Gastroesophageal sphincter (tissue), 4 donors: ENCODE measurements around the gene DNLZ. TPM values are rescaled to one million over a fixed set of nuclear protein-coding genes. Genes with fewer than 3 reads are reported as not detected.
A peak's percentile ranks its signal among the peaks of the same experiment; 100 is the strongest.

Experiments used
- ATAC-seq: fragments of 150-250 bp; one replicate; pipeline ENCODE4 v1.9.1; 2016; ENCODE audit warnings: mild to moderate bottlenecking, moderate library complexity
- H3K27ac ChIP-seq, 4 donors: fragments of 200-600 bp; sonication (generic) in 3 of 4; 1 replicate in 3 of 4; 2 replicates in 1 of 4; pipeline ENCODE4 v1.5.1; 2016 to 2019
- H3K27me3 ChIP-seq: fragments of 200-600 bp; sonication (generic); one replicate; pipeline ENCODE4 v1.5.1; 2019
- H3K36me3 ChIP-seq, 2 donors: fragments of 200-600 bp; sonication (generic); one replicate each; pipeline ENCODE4 v1.5.1; 2019; ENCODE audit warnings: control low read depth in 1 of 2
- H3K4me1 ChIP-seq, 3 donors: fragments of 200-600 bp; sonication (generic); 1 replicate in 2 of 3; 2 replicates in 1 of 3; pipeline ENCODE4 v1.5.1; 2016 to 2019; ENCODE audit warnings: control low read depth in 2 of 3
- H3K4me3 ChIP-seq, 2 donors: fragments of 200-600 bp; sonication (generic); one replicate each; pipeline ENCODE4 v1.5.1; 2019; ENCODE audit warnings: mild to moderate bottlenecking in 1 of 2, moderate library complexity in 1 of 2
- H3K9me3 ChIP-seq, 3 donors: fragments of 200-600 bp; sonication (generic); one replicate each; pipeline ENCODE4 v1.5.1; 2017 to 2019; ENCODE audit warnings: control low read depth in 2 of 3
- EP300 ChIP-seq: sonication (generic); formaldehyde crosslinking; IDR thresholded peaks from one replicate; pipeline ENCODE4 v1.6.1; 2017; ENCODE audit warnings: antibody characterized with exemption, mild to moderate bottlenecking
- POLR2A ChIP-seq, 2 donors: fragments of 450-650 bp; IDR thresholded peaks; one replicate each; pipeline ENCODE4 v1.6.1; 2017; ENCODE audit warnings: antibody characterized with exemption in 2 of 2, mild to moderate bottlenecking in 2 of 2, moderate library complexity in 1 of 2
- POLR2AphosphoS5 ChIP-seq: sonication (generic); formaldehyde crosslinking; IDR thresholded peaks from one replicate; pipeline ENCODE4 v1.6.1; 2017; ENCODE audit warnings: antibody characterized with exemption
- WGBS, 2 donors: methylation state at CpG; one replicate each; pipeline ENCODE4 v1.1.5; 2018; ENCODE audit warnings: low coverage in 1 of 2; 5-methylcytosine and 5-hydroxymethylcytosine counted together
- total RNA-seq, 4 donors: library from RNA; depleted of rRNA; stranded (reverse); fragments of >200 nt; gene quantifications; one replicate each; pipeline ENCODE4 v1.1.0, GENCODE V29; 2016
- TF ChIP-seq, protein P1 (sequence below), 4 experiments: fragments of 200-600 bp in 2 of 4; fragments of 450-650 bp in 2 of 4; sonication (generic) in 1 of 4; IDR thresholded peaks; one replicate each; pipeline ENCODE4 v1.5.1; 2017 to 2019; ENCODE audit warnings: antibody characterized with exemption in 4 of 4, mild to moderate bottlenecking in 2 of 4, moderate library complexity in 2 of 4

DNLZ gene
- total RNA-seq, 4 donors from 2014 or later: 8.4 to 23.7 (median 15.7) TPM

DNA sequence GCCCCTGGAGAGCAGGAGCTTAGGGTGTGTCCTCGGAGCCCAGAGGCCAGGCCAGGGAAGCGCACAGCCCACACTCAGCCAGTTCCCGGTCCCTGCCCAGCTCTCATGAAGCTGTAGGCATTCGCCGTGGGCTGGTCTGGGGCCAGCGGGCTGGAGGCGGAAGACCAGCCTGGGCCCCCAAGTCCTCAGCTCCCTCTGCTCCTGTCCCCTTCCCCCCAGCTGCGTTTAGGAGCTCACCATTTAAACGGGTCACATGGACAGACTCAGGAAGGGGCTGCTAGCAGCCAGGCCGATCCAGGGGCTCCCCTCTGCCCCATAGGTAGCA, 17.4 kb downstream of the DNLZ start:
- H3K4me1 ChIP-seq: peaks cover 0 to 48% (median 16%) of the 10 kb centered on the region in 3 donors
- H3K27ac ChIP-seq: peak overlapping the region in 3 of 4 donors; percentile 50 to 71 (median 58)
- H3K4me3 ChIP-seq: peak overlapping the region in 1 of 2 donors; percentile 20
- no peaks in the 10 kb centered on the region for H3K9me3 ChIP-seq
- TF ChIP-seq, protein P1, sequence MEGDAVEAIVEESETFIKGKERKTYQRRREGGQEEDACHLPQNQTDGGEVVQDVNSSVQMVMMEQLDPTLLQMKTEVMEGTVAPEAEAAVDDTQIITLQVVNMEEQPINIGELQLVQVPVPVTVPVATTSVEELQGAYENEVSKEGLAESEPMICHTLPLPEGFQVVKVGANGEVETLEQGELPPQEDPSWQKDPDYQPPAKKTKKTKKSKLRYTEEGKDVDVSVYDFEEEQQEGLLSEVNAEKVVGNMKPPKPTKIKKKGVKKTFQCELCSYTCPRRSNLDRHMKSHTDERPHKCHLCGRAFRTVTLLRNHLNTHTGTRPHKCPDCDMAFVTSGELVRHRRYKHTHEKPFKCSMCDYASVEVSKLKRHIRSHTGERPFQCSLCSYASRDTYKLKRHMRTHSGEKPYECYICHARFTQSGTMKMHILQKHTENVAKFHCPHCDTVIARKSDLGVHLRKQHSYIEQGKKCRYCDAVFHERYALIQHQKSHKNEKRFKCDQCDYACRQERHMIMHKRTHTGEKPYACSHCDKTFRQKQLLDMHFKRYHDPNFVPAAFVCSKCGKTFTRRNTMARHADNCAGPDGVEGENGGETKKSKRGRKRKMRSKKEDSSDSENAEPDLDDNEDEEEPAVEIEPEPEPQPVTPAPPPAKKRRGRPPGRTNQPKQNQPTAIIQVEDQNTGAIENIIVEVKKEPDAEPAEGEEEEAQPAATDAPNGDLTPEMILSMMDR (IDR thresholded peaks at IDR 0.05): no peak
- TF ChIP-seq EP300: no peak
- no peak for TF ChIP-seq POLR2A (IDR thresholded peaks at IDR 0.05)
- no peak for TF ChIP-seq POLR2AphosphoS5
- H3K36me3 ChIP-seq: peaks cover 0 to 23% of the 10 kb centered on the region in 2 donors
- H3K27me3 ChIP-seq: no peaks in the 10 kb centered on the region
- ATAC-seq: no peak
- WGBS, 2 donors: no CpG with 5 or more reads among the region's 10 CpGs

DNA sequence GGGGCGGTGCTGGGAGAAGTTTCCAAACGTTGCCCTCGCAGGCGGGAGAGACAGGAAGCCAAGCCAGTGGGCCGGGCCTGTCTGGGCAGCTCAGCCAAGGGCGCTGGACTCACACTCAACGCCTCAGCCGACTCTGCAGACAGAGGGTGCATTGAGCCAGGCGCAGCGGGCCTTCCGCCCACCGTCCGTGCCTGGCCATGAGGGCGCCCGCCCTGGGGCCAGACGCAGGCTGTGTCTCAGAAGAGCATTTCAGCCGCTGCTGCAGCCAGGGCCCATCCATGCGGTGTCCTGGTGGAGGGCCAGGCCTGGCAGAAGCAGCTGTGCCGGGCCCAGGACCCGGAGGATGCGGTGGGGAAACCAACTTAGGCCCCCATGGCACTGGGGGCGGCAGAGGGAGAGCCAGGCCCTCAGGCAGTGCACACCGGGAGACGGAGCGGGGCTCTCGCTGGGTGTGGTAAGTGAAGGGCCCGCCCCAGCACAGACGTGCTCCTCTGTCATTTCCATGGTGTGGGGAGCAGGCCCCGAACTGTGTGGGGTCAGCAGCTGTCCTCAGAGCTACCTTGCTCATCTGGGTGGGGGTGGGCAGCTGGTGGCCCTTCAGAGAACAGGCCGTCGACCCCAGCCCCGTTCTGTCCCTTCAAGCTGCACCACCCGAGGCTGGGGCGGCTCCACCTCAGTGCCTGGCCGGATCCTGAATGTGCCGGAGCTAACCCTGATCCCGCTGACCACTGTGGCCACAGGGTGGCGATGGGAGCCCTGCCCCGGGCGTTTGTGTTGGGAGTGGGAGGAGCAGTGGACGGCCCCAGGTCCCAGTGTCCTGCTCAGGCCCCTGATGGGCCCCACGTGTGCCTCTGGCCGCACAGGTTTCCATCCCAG, 18.0 kb downstream of the DNLZ start:
- H3K27me3 ChIP-seq: no peaks in the 10 kb centered on the region
- H3K4me1 ChIP-seq: peaks cover 0 to 53% (median 16%) of the 10 kb centered on the region in 3 donors
- no peaks in the 10 kb centered on the region for H3K9me3 ChIP-seq
- peak overlapping the region in 3 of 4 donors; percentile 50 to 71 (median 58) for H3K27ac ChIP-seq
- H3K36me3 ChIP-seq: peaks cover 0 to 27% of the 10 kb centered on the region in 2 donors
- peak; percentile 64 for ATAC-seq
- H3K4me3 ChIP-seq: peak overlapping the region in 1 of 2 donors; percentile 20
- no peak for TF ChIP-seq EP300
- TF ChIP-seq, protein P1 (IDR thresholded peaks at IDR 0.05): peak in 3 of 4 experiments; percentile 36 to 53 (median 50)
- WGBS, 2 donors: 63 to 89% methylated on average over 7 to 10 of the region's 43 CpGs

DNA sequence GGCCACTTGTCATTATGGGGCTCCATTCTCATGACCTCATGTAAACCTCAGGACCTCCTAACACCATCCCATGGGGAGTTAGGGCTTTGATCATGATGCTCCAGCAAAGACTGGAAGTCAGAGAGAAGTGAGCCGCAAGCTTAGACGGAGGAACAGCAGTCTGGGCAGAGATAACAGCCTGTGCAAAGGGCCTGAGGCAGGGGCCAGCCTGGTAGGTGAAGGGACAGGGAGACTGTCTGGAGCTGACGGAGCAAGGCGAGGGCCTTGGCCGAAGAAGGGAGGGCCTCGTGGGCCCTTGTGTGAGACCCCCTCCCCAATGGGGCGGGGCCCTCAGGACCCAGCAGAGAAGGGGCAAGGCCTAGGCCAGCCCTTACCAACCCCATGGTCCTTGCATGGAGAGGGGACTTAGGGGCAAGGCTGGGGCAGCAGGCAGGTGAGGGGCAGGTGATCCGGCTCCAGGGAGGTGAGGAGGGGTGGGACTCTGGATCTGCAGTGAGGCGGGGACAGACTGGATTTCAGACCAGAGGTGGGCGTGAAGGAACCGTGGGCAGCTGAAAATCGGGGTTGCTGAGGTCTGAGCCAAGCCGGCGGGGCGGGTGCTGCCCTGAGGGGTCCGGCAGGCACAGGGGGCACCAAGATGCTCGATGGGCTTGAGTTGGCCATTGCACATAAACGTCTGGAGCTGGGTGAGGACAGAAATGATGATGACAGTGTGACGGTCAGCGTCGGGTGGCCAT, 18.8 kb downstream of the DNLZ start:
- no peak overlapping the region for H3K4me3 ChIP-seq
- peaks cover 0 to 27% of the 10 kb centered on the region in 2 donors for H3K36me3 ChIP-seq
- ATAC-seq: no peak
- H3K27ac ChIP-seq: peak overlapping the region in 3 of 4 donors; percentile 50 to 58 (median 51)
- H3K9me3 ChIP-seq: no peaks in the 10 kb centered on the region
- no peaks in the 10 kb centered on the region for H3K27me3 ChIP-seq
- WGBS, 2 donors: 74 to 86% methylated on average over 9 to 21 of the region's 21 CpGs
- TF ChIP-seq EP300: no peak
- no peak for TF ChIP-seq POLR2A (IDR thresholded peaks at IDR 0.05)
- no peak for TF ChIP-seq POLR2AphosphoS5
- TF ChIP-seq, protein P1 (IDR thresholded peaks at IDR 0.05): no peak
- peaks cover 0 to 54% (median 16%) of the 10 kb centered on the region in 3 donors for H3K4me1 ChIP-seq

DNA sequence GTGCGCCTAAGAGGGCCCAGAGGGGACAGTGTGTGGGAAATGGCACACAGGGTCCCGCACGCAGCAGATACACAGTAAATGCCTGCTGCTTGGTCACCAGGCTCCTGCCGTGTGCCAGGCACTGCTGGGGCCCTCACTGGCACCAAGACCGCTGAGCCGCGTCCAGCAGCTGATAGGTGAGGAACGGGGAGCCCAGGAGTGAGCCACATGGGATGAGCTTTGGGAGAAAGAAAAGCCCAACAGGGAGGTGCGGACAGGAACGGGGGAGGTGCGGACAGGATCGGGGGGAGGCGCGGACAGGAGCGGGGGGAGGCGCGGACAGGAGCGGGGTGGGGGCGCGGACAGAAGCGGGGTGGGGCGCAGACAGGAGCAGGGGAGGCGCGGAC, 19.7 kb downstream of the DNLZ start:
- H3K9me3 ChIP-seq: no peaks in the 10 kb centered on the region
- H3K27ac ChIP-seq: peak overlapping the region in 1 of 4 donors; percentile 80
- no peak for TF ChIP-seq POLR2A (IDR thresholded peaks at IDR 0.05)
- TF ChIP-seq, protein P1 (IDR thresholded peaks at IDR 0.05): no peak
- TF ChIP-seq POLR2AphosphoS5: no peak
- TF ChIP-seq EP300: no peak
- 87% methylated on average over 3 of the region's 24 CpGs; no CpG with 5 or more reads in 1 of the 2 donors for WGBS, 2 donors
- H3K36me3 ChIP-seq: peaks cover 0 to 27% of the 10 kb centered on the region in 2 donors
- no peak for ATAC-seq
- no peak overlapping the region for H3K4me3 ChIP-seq
- no peaks in the 10 kb centered on the region for H3K27me3 ChIP-seq
- peaks cover 0 to 63% (median 16%) of the 10 kb centered on the region in 3 donors for H3K4me1 ChIP-seq
